ENCODE results near the gene SLC6A2. TPM values are rescaled to one million over a fixed set of nuclear protein-coding genes. Genes with fewer than 3 reads are reported as not detected.

Gene SLC6A2
- total and polyA plus RNA-seq, 9 donors: 0.65 to 3.0 (median 1.7) TPM

Other genes starting within 250 kb of the SLC6A2 start
- 277 TPM for gene MMP2, start 176.8 kb upstream of the SLC6A2 start, total RNA-seq
- gene MMP2, start 176.8 kb upstream of the SLC6A2 start, polyA plus RNA-seq (ENCODE audit: insufficient read depth in 1 of 8, insufficient read length in 8 of 8, low replicate concordance in 1 of 8): 100 to 1,000 TPM; 359 to 709 (median 454) TPM
- gene LPCAT2, start 146.9 kb upstream of the SLC6A2 start, total RNA-seq: 14.8 TPM
- 10 to 100 TPM; 13.5 to 28.6 (median 19.2) TPM for gene LPCAT2, start 146.9 kb upstream of the SLC6A2 start, polyA plus RNA-seq (ENCODE audit: insufficient read depth in 1 of 8, insufficient read length in 8 of 8, low replicate concordance in 1 of 8)
- gene CAPNS2, start 89.3 kb upstream of the SLC6A2 start, total RNA-seq: 0.62 TPM
- gene CAPNS2, start 89.3 kb upstream of the SLC6A2 start, polyA plus RNA-seq (ENCODE audit: insufficient read depth in 1 of 8, insufficient read length in 8 of 8, low replicate concordance in 1 of 8): 1 to 10 TPM in 1 of 8 donors, under 1 TPM in 6, not detected in 1; 0.12 to 7.1 (median 0.16) TPM
- gene CES1, start 177.1 kb downstream of the SLC6A2 start, total RNA-seq: 0.22 TPM
- gene CES1, start 177.1 kb downstream of the SLC6A2 start, polyA plus RNA-seq (ENCODE audit: insufficient read depth in 1 of 8, insufficient read length in 8 of 8, low replicate concordance in 1 of 8): 1 to 10 TPM in 1 of 8 donors, under 1 TPM in 7; 0.24 to 6.2 (median 0.57) TPM
- not detected for gene CES5A, start 219.4 kb downstream of the SLC6A2 start, total RNA-seq
- gene CES5A, start 219.4 kb downstream of the SLC6A2 start, polyA plus RNA-seq (ENCODE audit: insufficient read depth in 1 of 8, insufficient read length in 8 of 8, low replicate concordance in 1 of 8): not detected

Measured in muscle of leg (tissue), 9 donors.